HS-5 (cell line): ENCODE measurements around the gene PLD2.
"Not testable (repeated sequence)": the region's sequence is repeated elsewhere in the genome, so short reads cannot be mapped to it uniquely, and the experiment has no call there.

Experiments used
- DNase-seq: peaks from one replicate; pipeline ENCODE4 v3.0.0-alpha.2; 2012; ENCODE audit warnings: low read depth

PLD2 gene

GRCh38 chr17:4836221-4836620 is 29.3 kb downstream of the PLD2 start:
- no peak for DNase-seq

GRCh38 chr17:4837471-4838308 is 30.7 kb downstream of the PLD2 start:
- DNase-seq: no peak

GRCh38 chr17:4838309-4838785 is 31.4 kb downstream of the PLD2 start:
- DNase-seq: no peak

- DNase-seq: no peak
These were observed 32.3 kb downstream of the PLD2 start for GRCh38 chr17:4839221-4839620.

- DNase-seq: no peak
These were observed 33.3 kb downstream of the PLD2 start for GRCh38 chr17:4839965-4840892.

GRCh38 chr17:4840893-4841242 is 33.9 kb downstream of the PLD2 start:
- no peak for DNase-seq

GRCh38 chr17:4842376-4842775 is 35.4 kb downstream of the PLD2 start:
- no peak for DNase-seq

GRCh38 chr17:4843321-4844000 is 36.5 kb downstream of the PLD2 start:
- DNase-seq: no peak

- DNase-seq: no peak
These were observed 38.2 kb downstream of the PLD2 start for GRCh38 chr17:4845118-4845517.

GRCh38 chr17:4846635-4847390 is 39.9 kb downstream of the PLD2 start:
- DNase-seq: no peak

GRCh38 chr17:4849011-4849536 is 42.1 kb downstream of the PLD2 start:
- DNase-seq: no peak

- no peak for DNase-seq
These were observed 43.3 kb downstream of the PLD2 start for GRCh38 chr17:4850246-4850645.

- DNase-seq: no peak
These were observed 44.1 kb downstream of the PLD2 start for GRCh38 chr17:4851084-4851483.

GRCh38 chr17:4852567-4853207 is 45.7 kb downstream of the PLD2 start:
- no peak for DNase-seq

GRCh38 chr17:4853208-4853671 is 46.3 kb downstream of the PLD2 start:
- no peak for DNase-seq

GRCh38 chr17:4854111-4854681 is 47.2 kb downstream of the PLD2 start:
- DNase-seq: no peak

- no peak for DNase-seq
These were observed 49.5 kb downstream of the PLD2 start for GRCh38 chr17:4856271-4856936.

- no peak for DNase-seq
These were observed 50.0 kb downstream of the PLD2 start for GRCh38 chr17:4856937-4857314.

- not testable (repeated sequence) for DNase-seq
These were observed 50.4 kb downstream of the PLD2 start for GRCh38 chr17:4857347-4857746.
